SK-N-SH (cell line): ENCODE data around the gene THBS2. TPM values are rescaled to one million over a fixed set of nuclear protein-coding genes. Genes with fewer than 3 reads are reported as not detected.

Experiments
- CTCF ChIA-PET: fragments of 300-600, 350-600 bp; formaldehyde crosslinking; extraction: SDS; loops from one replicate; lab custom pipeline; 2021; lab: Yijun Ruan, JAX
- POLR2A ChIA-PET: fragments of 350-600 bp; sonication (Branson Sonifier 250); formaldehyde crosslinking; extraction: SDS; loops from one replicate; lab custom pipeline; 2020; ENCODE audit warnings: antibody characterized with exemption, inconsistent platforms; lab: Yijun Ruan, JAX
- DNase-seq: peaks from one replicate; pipeline ENCODE4 v3.0.0; 2012
- H2AFZ ChIP-seq: fragments of 200-600 bp; sonication (generic); 2 replicates; pipeline ENCODE4 v1.8.1; 2016; ENCODE audit warnings: antibody characterized with exemption, mild to moderate bottlenecking, low read depth
- H3F3A ChIP-seq: fragments of 200-600 bp; sonication (generic); replicated peaks from 2 replicates; pipeline ENCODE3; 2016; ENCODE audit warnings: antibody characterized with exemption, mild to moderate bottlenecking; ENCODE audit not compliant: insufficient read depth
- H3K27ac ChIP-seq, 2 experiments: fragments of 200-500 bp in 1 of 2; fragments of 200-600 bp in 1 of 2; sonication (Bioruptor generic) in 1 of 2; sonication (generic), shearing (Covaris generic) in 1 of 2; 2 replicates each; pipeline versions ENCODE4 v1.5.1 to v1.6.1; 2014 to 2016; ENCODE audit warnings: low read depth in 2 of 2, inconsistent platforms in 1 of 2, low read length in 1 of 2, mild to moderate bottlenecking in 1 of 2, mixed read lengths in 1 of 2
- H3K27me3 ChIP-seq: fragments of 200-600 bp; sonication (generic), shearing (Covaris generic); 2 replicates; pipeline ENCODE4 v1.6.1; 2016; ENCODE audit warnings: mixed run types; ENCODE audit not compliant: insufficient read depth
- H3K36me3 ChIP-seq, 2 experiments: fragments of 200-500 bp in 1 of 2; fragments of 200-600 bp in 1 of 2; sonication (Bioruptor generic) in 1 of 2; sonication (generic) in 1 of 2; replicated peaks in 1 of 2; 2 replicates each; pipeline versions ENCODE3 to v1.5.1; 2014 to 2016; ENCODE audit warnings: low read length in 1 of 2, mild to moderate bottlenecking in 1 of 2; ENCODE audit not compliant: insufficient read depth in 2 of 2, control insufficient read depth in 1 of 2
- H3K4me1 ChIP-seq, 2 experiments: fragments of 200-500 bp in 1 of 2; fragments of 200-600 bp in 1 of 2; sonication (Bioruptor generic) in 1 of 2; sonication (generic), shearing (Covaris generic) in 1 of 2; 2 replicates each; pipeline versions ENCODE4 v1.5.1 to v1.6.1; 2014 to 2016; ENCODE audit warnings: low read depth in 1 of 2, low read length in 1 of 2, mixed run types in 1 of 2; ENCODE audit not compliant: insufficient read depth in 2 of 2, control insufficient read depth in 1 of 2
- H3K4me2 ChIP-seq: fragments of 200-600 bp; sonication (generic), shearing (Covaris generic); 2 replicates; pipeline ENCODE4 v1.6.1; 2017; ENCODE audit warnings: mixed run types
- H3K4me3 ChIP-seq, 2 experiments: fragments of 200-500 bp in 1 of 2; fragments of 200-600 bp in 1 of 2; sonication (Bioruptor generic) in 1 of 2; sonication (generic), shearing (Covaris generic) in 1 of 2; 2 replicates each; pipeline versions ENCODE4 v1.5.1 to v1.8.1; 2014 to 2016; ENCODE audit warnings: low read depth in 2 of 2, inconsistent platforms in 1 of 2, low read length in 1 of 2, mild to moderate bottlenecking in 1 of 2, mixed read lengths in 1 of 2, moderate library complexity in 1 of 2
- H3K79me2 ChIP-seq: fragments of 200-600 bp; sonication (generic); 2 replicates; pipeline ENCODE4 v1.8.1; 2017; ENCODE audit warnings: mild to moderate bottlenecking; ENCODE audit not compliant: insufficient read depth
- H3K9ac ChIP-seq: fragments of 200-600 bp; sonication (generic); 2 replicates; pipeline ENCODE4 v1.6.1; 2017; ENCODE audit warnings: mixed run types
- H3K9me2 ChIP-seq: fragments of 200-600 bp; sonication (generic); 2 replicates; pipeline ENCODE4 v1.6.1; 2017; ENCODE audit warnings: mixed run types
- H3K9me3 ChIP-seq: fragments of 200-600 bp; sonication (generic); 2 replicates; pipeline ENCODE4 v1.6.1; 2017; ENCODE audit warnings: mixed run types, mild to moderate bottlenecking, moderate library complexity
- H4K20me1 ChIP-seq: fragments of 200-600 bp; sonication (generic); 2 replicates; pipeline ENCODE4 v1.6.1; 2017; ENCODE audit warnings: mild to moderate bottlenecking, mixed run types; ENCODE audit not compliant: insufficient read depth
- ELF1 ChIP-seq: IDR thresholded peaks from 2 replicates; pipeline ENCODE4 v1.4.0; 2012
- EP300 ChIP-seq, 2 experiments: IDR thresholded peaks; 2 replicates each; pipeline versions ENCODE4 v1.4.0 to v1.6.1; 2012; ENCODE audit warnings: borderline replicate concordance in 1 of 2, low read depth in 1 of 2, low read length in 1 of 2
- EZH2phosphoT487 ChIP-seq: fragments of 200-600 bp; sonication (generic); IDR thresholded peaks from 2 replicates; pipeline ENCODE4 v1.6.1; 2017; ENCODE audit warnings: low read depth, mixed run types, mild to moderate bottlenecking, antibody characterized with exemption, moderate library complexity, borderline replicate concordance
- FOXJ3 ChIP-seq: sonication (generic); formaldehyde crosslinking; IDR thresholded peaks from 2 replicates; pipeline ENCODE4 v1.5.1; 2020; ENCODE audit warnings: mild to moderate bottlenecking, missing genetic modification reagents
- IRF3 ChIP-seq: fragments of 150-350 bp; IDR thresholded peaks from 2 replicates; pipeline ENCODE4 v1.6.1; 2016; ENCODE audit warnings: mild to moderate bottlenecking, low read depth, low read length
- JUND ChIP-seq: IDR thresholded peaks from 2 replicates; pipeline ENCODE4 v1.4.0; 2012
- MAX ChIP-seq: IDR thresholded peaks from 2 replicates; pipeline ENCODE4 v1.4.0; 2012; ENCODE audit warnings: low read depth
- MXI1 ChIP-seq: IDR thresholded peaks from 2 replicates; pipeline ENCODE4 v1.6.1; 2012; ENCODE audit warnings: mild to moderate bottlenecking, low read depth, low read length, improper control_type of control experiment
- NFIC ChIP-seq: IDR thresholded peaks from 2 replicates; pipeline ENCODE4 v1.4.0; 2012; ENCODE audit warnings: borderline replicate concordance
- PBX3 ChIP-seq: IDR thresholded peaks from 2 replicates; pipeline ENCODE4; 2012
- RCOR1 ChIP-seq: fragments of 150-350 bp; IDR thresholded peaks from 2 replicates; pipeline ENCODE4 v1.6.1; 2017; ENCODE audit warnings: antibody characterized with exemption, low read length
- RXRA ChIP-seq: IDR thresholded peaks from 2 replicates; pipeline ENCODE4 v1.4.0; 2012; ENCODE audit warnings: low read depth, mild to moderate bottlenecking, borderline replicate concordance
- TAF1 ChIP-seq: IDR thresholded peaks from 2 replicates; pipeline ENCODE4 v1.6.1; 2012; ENCODE audit warnings: low read depth, mild to moderate bottlenecking, low read length, moderate library complexity, borderline replicate concordance
- TEAD4 ChIP-seq: IDR thresholded peaks from 2 replicates; pipeline ENCODE4 v1.4.0; 2012; ENCODE audit warnings: mild to moderate bottlenecking, borderline replicate concordance; ENCODE audit not compliant: insufficient read depth
- USF2 ChIP-seq: fragments of 150-350 bp; IDR thresholded peaks from 2 replicates; pipeline ENCODE4 v1.6.1; 2017; ENCODE audit warnings: antibody characterized with exemption, low read length, low read depth, borderline replicate concordance
- WGBS: methylation state at CpG from one replicate; pipeline ENCODE4 v1.1.6; 2017; ENCODE audit warnings: low lambda C conversion rate; 5-methylcytosine and 5-hydroxymethylcytosine counted together
- polyA plus RNA-seq, 3 experiments: library from polyadenylated mRNA; depleted of rRNA; stranded (reverse); fragments of >200 nt; gene quantifications; 2 replicates each; pipeline ENCODE4 v1.2.3, GENCODE V29; 2012
- TF ChIP-seq, protein P1 (sequence below): IDR thresholded peaks from 2 replicates; pipeline ENCODE4 v1.4.0; 2012; ENCODE audit warnings: low read depth, borderline replicate concordance
- TF ChIP-seq, protein P2 (sequence below): IDR thresholded peaks from 2 replicates; pipeline ENCODE4 v1.4.0; 2012; ENCODE audit warnings: low read depth, borderline replicate concordance
- TF ChIP-seq, protein P3 (sequence below): fragments of 200-600 bp; sonication (generic); IDR thresholded peaks from 2 replicates; pipeline ENCODE4 v1.6.1; 2017; ENCODE audit warnings: antibody characterized with exemption, mild to moderate bottlenecking, moderate library complexity

Gene THBS2
- polyA plus RNA-seq, 1 of the 3 experiments (the other 2 are of a cell fraction), result 166 TPM

DNA sequence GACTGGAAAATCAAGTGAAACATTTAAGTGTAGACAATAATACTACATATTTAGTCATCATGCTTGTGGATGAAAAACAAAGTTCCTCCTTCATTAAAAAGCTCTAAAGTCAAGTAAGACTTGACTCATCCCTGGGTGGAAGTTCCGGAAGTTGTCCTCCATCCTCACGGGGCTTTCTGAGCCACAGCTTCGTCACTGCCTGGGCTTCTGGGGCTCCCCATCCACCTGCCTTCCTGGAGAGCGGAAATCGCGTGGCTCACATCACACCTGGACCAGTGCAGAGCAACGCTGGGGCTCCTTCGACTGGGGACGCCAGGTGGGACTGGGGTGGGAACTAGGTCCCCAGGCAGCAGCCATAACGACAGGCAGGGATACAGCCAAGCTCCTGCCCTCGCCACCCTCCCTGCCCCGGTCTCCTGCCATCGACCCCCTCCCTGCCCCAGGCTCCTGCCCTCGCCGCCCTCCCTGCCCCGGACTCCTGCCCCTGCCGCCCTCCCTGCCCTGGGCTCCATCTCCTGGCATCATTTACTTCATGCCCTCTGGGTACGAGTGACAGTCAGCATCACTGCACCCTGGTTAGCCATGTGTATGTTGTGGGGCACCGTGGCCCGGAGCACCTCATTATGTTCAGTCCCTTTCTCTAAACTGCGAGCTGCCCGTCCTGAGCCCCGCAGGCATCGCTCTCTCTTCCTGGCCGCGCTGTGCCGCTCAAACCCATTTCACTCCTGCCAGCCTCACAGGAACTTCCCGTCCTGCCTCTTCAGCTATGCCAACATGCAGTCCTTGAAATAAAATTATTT is 12.9 kb downstream of the THBS2 start:
- CTCF ChIA-PET, result no interaction called here
- no peaks in the 10 kb centered on the region for H3F3A ChIP-seq
- WGBS, result 72% methylated on average over 23 of the region's 28 CpGs
- H4K20me1 ChIP-seq, result no peaks in the 10 kb centered on the region
- POLR2A ChIA-PET, result no interaction called here
- H3K4me1 ChIP-seq, result no peaks in the 10 kb centered on the region
- no peak overlapping the region for H3K4me2 ChIP-seq
- H3K79me2 ChIP-seq, result peaks cover 14% of the 10 kb centered on the region; the same call in 1 of the 2 replicates
- H3K9me3 ChIP-seq, result no peaks in the 10 kb centered on the region
- H3K9ac ChIP-seq, result no peak overlapping the region
- H3K4me3 ChIP-seq, result no peak overlapping the region
- no peaks in the 10 kb centered on the region for H3K27me3 ChIP-seq
- TF ChIP-seq, protein P1, sequence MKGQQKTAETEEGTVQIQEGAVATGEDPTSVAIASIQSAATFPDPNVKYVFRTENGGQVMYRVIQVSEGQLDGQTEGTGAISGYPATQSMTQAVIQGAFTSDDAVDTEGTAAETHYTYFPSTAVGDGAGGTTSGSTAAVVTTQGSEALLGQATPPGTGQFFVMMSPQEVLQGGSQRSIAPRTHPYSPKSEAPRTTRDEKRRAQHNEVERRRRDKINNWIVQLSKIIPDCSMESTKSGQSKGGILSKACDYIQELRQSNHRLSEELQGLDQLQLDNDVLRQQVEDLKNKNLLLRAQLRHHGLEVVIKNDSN, result no peak
- no peak for TF ChIP-seq EZH2phosphoT487
- no peak for TF ChIP-seq RCOR1
- no peak for TF ChIP-seq TAF1
- no peak for TF ChIP-seq MAX
- TF ChIP-seq, protein P2, sequence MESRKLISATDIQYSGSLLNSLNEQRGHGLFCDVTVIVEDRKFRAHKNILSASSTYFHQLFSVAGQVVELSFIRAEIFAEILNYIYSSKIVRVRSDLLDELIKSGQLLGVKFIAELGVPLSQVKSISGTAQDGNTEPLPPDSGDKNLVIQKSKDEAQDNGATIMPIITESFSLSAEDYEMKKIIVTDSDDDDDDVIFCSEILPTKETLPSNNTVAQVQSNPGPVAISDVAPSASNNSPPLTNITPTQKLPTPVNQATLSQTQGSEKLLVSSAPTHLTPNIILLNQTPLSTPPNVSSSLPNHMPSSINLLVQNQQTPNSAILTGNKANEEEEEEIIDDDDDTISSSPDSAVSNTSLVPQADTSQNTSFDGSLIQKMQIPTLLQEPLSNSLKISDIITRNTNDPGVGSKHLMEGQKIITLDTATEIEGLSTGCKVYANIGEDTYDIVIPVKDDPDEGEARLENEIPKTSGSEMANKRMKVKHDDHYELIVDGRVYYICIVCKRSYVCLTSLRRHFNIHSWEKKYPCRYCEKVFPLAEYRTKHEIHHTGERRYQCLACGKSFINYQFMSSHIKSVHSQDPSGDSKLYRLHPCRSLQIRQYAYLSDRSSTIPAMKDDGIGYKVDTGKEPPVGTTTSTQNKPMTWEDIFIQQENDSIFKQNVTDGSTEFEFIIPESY, result no peak
- no peak for TF ChIP-seq PBX3
- TF ChIP-seq TEAD4, result no peak
- peaks cover 5 to 29% of the 10 kb centered on the region in 2 experiments for H3K36me3 ChIP-seq
- H3K27ac ChIP-seq, result no peak overlapping the region
- no peak overlapping the region for H2AFZ ChIP-seq
- H3K9me2 ChIP-seq, result no peaks in the 10 kb centered on the region
- DNase-seq, result no peak

- DNase-seq, result no peak
- no peak overlapping the region for H3K4me3 ChIP-seq
- peaks cover 14% of the 10 kb centered on the region; the same call in 1 of the 2 replicates for H3K79me2 ChIP-seq
- ChIA-PET CTCF (no interaction called here), POLR2A (interaction anchor here (0.6 kb wide), 1 partner anchor 138 kb away, joined by 3 read pairs; no protein-coding TSS in a partner anchor)
- peaks cover 5 to 27% of the 10 kb centered on the region in 2 experiments for H3K36me3 ChIP-seq
- no peaks in the 10 kb centered on the region for H3K9me3 ChIP-seq
- H3K27ac ChIP-seq, result no peak overlapping the region
- 62% methylated on average over 11 of the region's 11 CpGs for WGBS
- H2AFZ ChIP-seq, result no peak overlapping the region
- H3K27me3 ChIP-seq, result no peaks in the 10 kb centered on the region
- H4K20me1 ChIP-seq, result no peaks in the 10 kb centered on the region
- H3K4me1 ChIP-seq, result no peaks in the 10 kb centered on the region
- H3K9ac ChIP-seq, result no peak overlapping the region
- H3K4me2 ChIP-seq, result no peak overlapping the region
- no peaks in the 10 kb centered on the region for H3F3A ChIP-seq
- H3K9me2 ChIP-seq, result no peaks in the 10 kb centered on the region
- no peak for TF ChIP-seq MAX
- TF ChIP-seq IRF3, result no peak
- no peak for TF ChIP-seq FOXJ3 (CRISPR knock-in tag)
- no peak for TF ChIP-seq MXI1
- no peak for TF ChIP-seq ELF1
- no peak for TF ChIP-seq USF2
- TF ChIP-seq NFIC, result no peak
- TF ChIP-seq, protein P3, sequence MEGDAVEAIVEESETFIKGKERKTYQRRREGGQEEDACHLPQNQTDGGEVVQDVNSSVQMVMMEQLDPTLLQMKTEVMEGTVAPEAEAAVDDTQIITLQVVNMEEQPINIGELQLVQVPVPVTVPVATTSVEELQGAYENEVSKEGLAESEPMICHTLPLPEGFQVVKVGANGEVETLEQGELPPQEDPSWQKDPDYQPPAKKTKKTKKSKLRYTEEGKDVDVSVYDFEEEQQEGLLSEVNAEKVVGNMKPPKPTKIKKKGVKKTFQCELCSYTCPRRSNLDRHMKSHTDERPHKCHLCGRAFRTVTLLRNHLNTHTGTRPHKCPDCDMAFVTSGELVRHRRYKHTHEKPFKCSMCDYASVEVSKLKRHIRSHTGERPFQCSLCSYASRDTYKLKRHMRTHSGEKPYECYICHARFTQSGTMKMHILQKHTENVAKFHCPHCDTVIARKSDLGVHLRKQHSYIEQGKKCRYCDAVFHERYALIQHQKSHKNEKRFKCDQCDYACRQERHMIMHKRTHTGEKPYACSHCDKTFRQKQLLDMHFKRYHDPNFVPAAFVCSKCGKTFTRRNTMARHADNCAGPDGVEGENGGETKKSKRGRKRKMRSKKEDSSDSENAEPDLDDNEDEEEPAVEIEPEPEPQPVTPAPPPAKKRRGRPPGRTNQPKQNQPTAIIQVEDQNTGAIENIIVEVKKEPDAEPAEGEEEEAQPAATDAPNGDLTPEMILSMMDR, result no peak
- TF ChIP-seq RXRA, result no peak
- no peak for TF ChIP-seq JUND
- no peak for TF ChIP-seq EP300 (IDR thresholded peaks at IDR 0.05; ENCODE audit: borderline replicate concordance in 1 of 2, low read depth in 1 of 2, low read length in 1 of 2)
Measured at GRCh38 chr6:169240125-169240524, 13.5 kb downstream of the THBS2 start.
